Hepatocyte (in vitro differentiated cells): ENCODE measurements around the gene ZBP1. TPM values are rescaled to one million over a fixed set of nuclear protein-coding genes. Genes with fewer than 3 reads are reported as not detected.
A peak's percentile ranks its signal among the peaks of the same experiment; 100 is the strongest.

Experiments used
- DNase-seq: peaks from one replicate; pipeline ENCODE4 v3.0.0-alpha.2; 2016; ENCODE audit warnings: low spot score
- H2AFZ ChIP-seq: fragments of 200-600 bp; sonication (generic); 2 replicates; pipeline ENCODE4 v1.6.0; 2016; ENCODE audit warnings: antibody characterized with exemption, mild to moderate bottlenecking
- H3K27ac ChIP-seq: fragments of 200-600 bp; sonication (generic); 2 replicates; pipeline ENCODE4 v1.5.1; 2016; ENCODE audit warnings: mild to moderate bottlenecking
- H3K27me3 ChIP-seq: fragments of 200-600 bp; sonication (generic); 2 replicates; pipeline ENCODE4 v1.6.1; 2016
- H3K36me3 ChIP-seq: fragments of 200-600 bp; sonication (generic); replicated peaks from 2 replicates; pipeline ENCODE4 v1.5.1; 2016; ENCODE audit warnings: low read depth; ENCODE audit not compliant: insufficient read depth
- H3K4me1 ChIP-seq: fragments of 200-600 bp; sonication (generic); 2 replicates; pipeline ENCODE4 v1.5.1; 2016; ENCODE audit warnings: mild to moderate bottlenecking, moderate library complexity; ENCODE audit not compliant: insufficient read depth
- H3K4me2 ChIP-seq: fragments of 200-600 bp; sonication (generic); 2 replicates; pipeline ENCODE4 v1.6.0; 2016
- H3K4me3 ChIP-seq: fragments of 200-600 bp; sonication (generic); 2 replicates; pipeline ENCODE4 v1.5.1; 2016; ENCODE audit warnings: mild to moderate bottlenecking
- H3K79me2 ChIP-seq: fragments of 200-600 bp; sonication (generic); 2 replicates; pipeline ENCODE4 v1.6.0; 2017; ENCODE audit warnings: mild to moderate bottlenecking
- H3K9me2 ChIP-seq: fragments of 200-600 bp; sonication (generic); replicated peaks from 2 replicates; pipeline ENCODE4 v1.6.0; 2017; ENCODE audit warnings: mild to moderate bottlenecking; ENCODE audit not compliant: insufficient read depth
- H3K9me3 ChIP-seq: fragments of 200-600 bp; sonication (generic); 2 replicates; pipeline ENCODE4 v1.5.1; 2016; ENCODE audit warnings: low read depth, mild to moderate bottlenecking
- H4K20me1 ChIP-seq: fragments of 200-600 bp; sonication (generic); 2 replicates; pipeline ENCODE4 v1.6.0; 2016; ENCODE audit warnings: mild to moderate bottlenecking; ENCODE audit not compliant: insufficient read depth, poor library complexity, severe bottlenecking
- EZH2 ChIP-seq: fragments of 200-600 bp; sonication (generic); IDR thresholded peaks from 2 replicates; pipeline ENCODE4 v1.6.1; 2016; ENCODE audit warnings: antibody characterized with exemption, mild to moderate bottlenecking, borderline replicate concordance
- EZH2phosphoT487 ChIP-seq: fragments of 200-600 bp; sonication (generic); IDR thresholded peaks from one replicate; pipeline ENCODE4 v1.6.1; 2018; ENCODE audit warnings: antibody characterized with exemption, mild to moderate bottlenecking, low read depth, moderate library complexity; ENCODE audit not compliant: unreplicated experiment, severe bottlenecking
- WGBS: methylation state at CpG from one replicate; pipeline ENCODE4 v1.1.6; 2016; ENCODE audit warnings: low lambda C conversion rate; ENCODE audit errors: missing lambda C conversion rate; 5-methylcytosine and 5-hydroxymethylcytosine counted together
- polyA plus RNA-seq: library from polyadenylated mRNA; unstranded; fragments of >200 nt; fragmentation: Nextera tagmentation; extraction: Ambion mirVana; gene quantifications from 2 replicates; pipeline ENCODE4 v1.2.1, GENCODE V29; 2016
- total RNA-seq: library from RNA; depleted of rRNA; stranded (reverse); fragments of >200 nt; gene quantifications from 2 replicates; pipeline ENCODE4 v1.2.3, GENCODE V29; 2014
- TF ChIP-seq, protein P1 (sequence below): fragments of 200-600 bp; sonication (generic); IDR thresholded peaks from 2 replicates; pipeline ENCODE4 v1.5.1; 2016; ENCODE audit warnings: antibody characterized with exemption, mild to moderate bottlenecking; ENCODE audit not compliant: poor library complexity

Gene ZBP1
- total and polyA plus RNA-seq, 2 experiments from 2014 or later = not detected

- Histone ChIP-seq H3K27ac (no peak overlapping the region), H4K20me1 (no peaks in the 10 kb centered on the region), H3K36me3 (no peaks in the 10 kb centered on the region), H3K79me2 (no peaks in the 10 kb centered on the region), H3K9me2 (no peaks in the 10 kb centered on the region), H3K4me2 (no peak overlapping the region), H3K9me3 (no peaks in the 10 kb centered on the region), H3K4me1 (no peaks in the 10 kb centered on the region), H2AFZ (no peak overlapping the region), H3K27me3 (no peaks in the 10 kb centered on the region), H3K4me3 (no peak overlapping the region)
- WGBS = 89% methylated on average over 7 of the region's 7 CpGs
- DNase-seq = no peak
- TF ChIP-seq, protein P1, sequence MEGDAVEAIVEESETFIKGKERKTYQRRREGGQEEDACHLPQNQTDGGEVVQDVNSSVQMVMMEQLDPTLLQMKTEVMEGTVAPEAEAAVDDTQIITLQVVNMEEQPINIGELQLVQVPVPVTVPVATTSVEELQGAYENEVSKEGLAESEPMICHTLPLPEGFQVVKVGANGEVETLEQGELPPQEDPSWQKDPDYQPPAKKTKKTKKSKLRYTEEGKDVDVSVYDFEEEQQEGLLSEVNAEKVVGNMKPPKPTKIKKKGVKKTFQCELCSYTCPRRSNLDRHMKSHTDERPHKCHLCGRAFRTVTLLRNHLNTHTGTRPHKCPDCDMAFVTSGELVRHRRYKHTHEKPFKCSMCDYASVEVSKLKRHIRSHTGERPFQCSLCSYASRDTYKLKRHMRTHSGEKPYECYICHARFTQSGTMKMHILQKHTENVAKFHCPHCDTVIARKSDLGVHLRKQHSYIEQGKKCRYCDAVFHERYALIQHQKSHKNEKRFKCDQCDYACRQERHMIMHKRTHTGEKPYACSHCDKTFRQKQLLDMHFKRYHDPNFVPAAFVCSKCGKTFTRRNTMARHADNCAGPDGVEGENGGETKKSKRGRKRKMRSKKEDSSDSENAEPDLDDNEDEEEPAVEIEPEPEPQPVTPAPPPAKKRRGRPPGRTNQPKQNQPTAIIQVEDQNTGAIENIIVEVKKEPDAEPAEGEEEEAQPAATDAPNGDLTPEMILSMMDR = no peak
- TF ChIP-seq EZH2phosphoT487 (no peak), EZH2 (no peak)
Measured at GRCh38 chr20:57625181-57625958, 5.1 kb upstream of the ZBP1 start.

DNA sequence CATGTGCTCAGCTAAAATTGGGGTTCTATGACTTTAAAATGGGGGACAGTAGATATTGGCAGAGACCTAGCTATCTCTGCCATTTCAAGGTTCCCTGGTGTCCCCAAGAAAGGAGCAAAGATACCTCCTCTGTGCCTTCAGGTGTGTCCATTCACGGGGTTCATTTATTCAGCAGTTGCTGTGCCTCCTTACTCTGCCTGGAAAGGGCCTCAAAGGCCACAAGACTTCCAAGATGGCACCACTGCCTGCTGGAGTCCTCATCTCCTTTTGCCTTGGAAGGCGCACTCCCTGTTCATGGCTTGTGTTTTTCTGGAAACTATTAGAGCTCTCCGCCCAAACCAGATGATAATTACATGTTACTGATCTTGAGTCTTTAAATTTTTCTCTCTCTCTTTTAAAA, 3.9 kb upstream of the ZBP1 start:
- Histone ChIP-seq H3K4me3 (no peak overlapping the region), H3K4me1 (no peaks in the 10 kb centered on the region), H3K4me2 (no peak overlapping the region), H3K9me3 (no peaks in the 10 kb centered on the region), H3K36me3 (no peaks in the 10 kb centered on the region), H3K27me3 (no peaks in the 10 kb centered on the region), H3K9me2 (no peaks in the 10 kb centered on the region), H4K20me1 (no peaks in the 10 kb centered on the region), H3K79me2 (no peaks in the 10 kb centered on the region), H2AFZ (no peak overlapping the region), H3K27ac (no peak overlapping the region)
- 84% methylated on average over 3 of the region's 3 CpGs for WGBS
- TF ChIP-seq, protein P1 = no peak
- TF ChIP-seq EZH2phosphoT487 (no peak), EZH2 (no peak)
- DNase-seq = no peak

DNA sequence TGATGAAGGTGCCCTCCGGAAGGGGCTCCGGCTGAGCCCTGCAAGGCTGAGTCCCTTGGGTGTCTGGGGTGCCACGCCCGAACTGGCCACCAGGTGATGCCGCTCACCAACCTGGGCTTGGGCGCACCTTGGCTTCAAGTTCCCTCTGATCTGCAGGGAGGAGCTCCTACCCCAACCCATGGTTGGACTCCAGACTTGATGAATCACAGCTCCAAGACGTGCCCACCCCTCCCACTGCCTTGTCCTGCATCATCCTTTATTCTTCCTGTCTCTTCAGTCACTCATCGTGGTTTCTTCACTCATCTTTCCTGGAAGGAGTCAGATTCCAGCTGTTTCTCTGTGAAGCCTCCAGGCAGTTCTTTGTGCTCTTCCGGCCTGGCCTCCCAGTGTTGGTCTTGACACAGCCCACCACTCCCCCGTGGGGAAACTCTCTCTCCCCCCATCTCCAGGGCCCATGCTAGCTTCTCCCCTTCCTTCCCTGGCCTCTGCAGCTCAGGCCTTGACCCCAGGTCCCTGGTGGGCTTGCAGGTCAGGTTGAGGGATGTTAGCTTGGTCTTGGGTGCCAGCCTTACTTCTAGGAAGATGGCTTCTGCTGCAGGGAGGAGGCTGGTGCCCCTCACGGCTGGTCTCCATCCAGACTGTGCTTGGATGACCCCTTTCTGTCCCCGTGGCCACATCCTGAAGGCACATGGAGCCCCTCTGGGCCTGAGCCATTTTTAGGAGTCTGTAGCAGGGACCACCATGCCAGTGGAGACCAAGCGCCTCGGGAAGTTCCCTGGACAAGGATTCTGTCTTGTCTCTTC, 2.6 kb upstream of the ZBP1 start:
- no peaks in the 10 kb centered on the region for H3K79me2 ChIP-seq
- H3K4me2 ChIP-seq = no peak overlapping the region
- H3K36me3 ChIP-seq = no peaks in the 10 kb centered on the region
- H3K4me3 ChIP-seq = no peak overlapping the region
- no peak overlapping the region for H2AFZ ChIP-seq
- no peak overlapping the region for H3K27ac ChIP-seq
- H3K9me3 ChIP-seq = no peaks in the 10 kb centered on the region
- H4K20me1 ChIP-seq = no peaks in the 10 kb centered on the region
- WGBS = 58% methylated on average over 14 of the region's 14 CpGs
- peak; percentile 76 for DNase-seq
- H3K27me3 ChIP-seq = no peaks in the 10 kb centered on the region
- TF ChIP-seq EZH2 = no peak
- TF ChIP-seq, protein P1 = peak; percentile 60
- no peaks in the 10 kb centered on the region for H3K4me1 ChIP-seq
- no peaks in the 10 kb centered on the region for H3K9me2 ChIP-seq
